Body of pancreas (tissue), 4 donors: Measurements from ENCODE around the gene ZNF211.

Source experiments
- CTCF ChIP-seq, 7 experiments: fragments of 450-650 bp in 4 of 7; fragments of 200-600 bp in 3 of 7; sonication (generic) in 3 of 7; IDR thresholded peaks; one replicate each; pipeline ENCODE4 v1.5.1; 2016 to 2019; ENCODE audit warnings: antibody characterized with exemption in 7 of 7
- POLR2A ChIP-seq, 3 donors: fragments of 450-650 bp; IDR thresholded peaks; one replicate each; pipeline ENCODE4 v1.6.1; 2016; ENCODE audit warnings: antibody characterized with exemption in 3 of 3, mild to moderate bottlenecking in 2 of 3

DNA sequence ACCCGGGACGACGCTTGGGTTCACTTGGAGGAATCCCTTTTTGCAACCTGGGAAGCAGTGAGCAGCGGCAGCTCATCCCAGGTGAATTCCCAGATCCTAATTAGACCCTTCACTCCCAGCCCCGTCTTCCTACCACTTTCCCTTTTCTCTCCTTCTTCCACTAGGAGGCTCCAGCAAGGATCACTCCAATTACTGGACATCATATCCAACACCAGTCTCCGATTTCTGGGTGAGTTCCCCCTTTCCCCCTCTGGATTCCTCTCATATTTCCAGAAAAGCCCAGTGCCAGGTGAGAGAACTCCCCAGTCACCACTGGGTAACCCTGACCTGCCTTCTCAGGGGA lies 18.7 kb downstream of the ZNF211 start:
- TF ChIP-seq CTCF (IDR thresholded peaks at IDR 0.05) (no peak), POLR2A (IDR thresholded peaks at IDR 0.05) (no peak)
